Nephron (organoid): ENCODE results near the gene MACROD2.

Experiments used
- H3K27ac Mint-ChIP-seq, 3 experiments: 2 replicates each; pipeline ENCODE4 v1.8.0; 2020; ENCODE audit warnings: mixed read lengths in 3 of 3, mild to moderate bottlenecking in 2 of 3, moderate library complexity in 1 of 3
- H3K27me3 Mint-ChIP-seq: 2 replicates; pipeline ENCODE4 v1.8.0; 2021; ENCODE audit warnings: low read depth, mild to moderate bottlenecking, moderate library complexity, mixed read lengths
- H3K36me3 Mint-ChIP-seq: 2 replicates; pipeline ENCODE4 v1.8.0; 2020; ENCODE audit warnings: low read depth, mixed read lengths
- H3K4me1 Mint-ChIP-seq: 2 replicates; pipeline ENCODE4 v1.8.0; 2020; ENCODE audit warnings: mixed read lengths
- H3K4me3 Mint-ChIP-seq, 3 experiments: 2 replicates each; pipeline ENCODE4 v1.8.0; 2020; ENCODE audit warnings: mild to moderate bottlenecking in 3 of 3, mixed read lengths in 3 of 3, moderate library complexity in 2 of 3
- H3K9me3 Mint-ChIP-seq: 2 replicates; pipeline ENCODE4 v1.8.0; 2020; ENCODE audit warnings: mixed read lengths
- CTCF ChIP-seq, 3 experiments: fragments of 200-600 bp; sonication (generic); IDR thresholded peaks; one replicate each; pipeline ENCODE4 v1.5.0; 2021; ENCODE audit warnings: antibody characterized with exemption in 3 of 3; ENCODE audit not compliant: unreplicated experiment in 3 of 3

MACROD2 gene

GRCh38 chr20:16057651-16058050, 2062.3 kb downstream of the MACROD2 start:
- no peak overlapping the region for H3K27ac Mint-ChIP-seq
- H3K9me3 Mint-ChIP-seq = no peaks in the 10 kb centered on the region
- no peak overlapping the region for H3K4me3 Mint-ChIP-seq
- TF ChIP-seq CTCF (IDR thresholded peaks at IDR 0.05; ENCODE audit: unreplicated experiment in 3 of 3) = no peak
- H3K36me3 Mint-ChIP-seq = no peaks in the 10 kb centered on the region
- peaks cover 1% of the 10 kb centered on the region for H3K4me1 Mint-ChIP-seq
- no peaks in the 10 kb centered on the region for H3K27me3 Mint-ChIP-seq

GRCh38 chr20:16058268-16058667, 2063.0 kb downstream of the MACROD2 start:
- no peak overlapping the region for H3K4me3 Mint-ChIP-seq
- H3K36me3 Mint-ChIP-seq = no peaks in the 10 kb centered on the region
- H3K9me3 Mint-ChIP-seq = no peaks in the 10 kb centered on the region
- TF ChIP-seq CTCF (IDR thresholded peaks at IDR 0.05; ENCODE audit: unreplicated experiment in 3 of 3) = no peak
- no peaks in the 10 kb centered on the region for H3K27me3 Mint-ChIP-seq
- H3K27ac Mint-ChIP-seq = no peak overlapping the region
- peaks cover 8% of the 10 kb centered on the region for H3K4me1 Mint-ChIP-seq

GRCh38 chr20:16059841-16060240, 2064.5 kb downstream of the MACROD2 start:
- H3K27ac Mint-ChIP-seq = no peak overlapping the region

GRCh38 chr20:16061351-16061750, 2066.0 kb downstream of the MACROD2 start:
- H3K36me3 Mint-ChIP-seq = no peaks in the 10 kb centered on the region
- no peaks in the 10 kb centered on the region for H3K27me3 Mint-ChIP-seq
- no peak overlapping the region for H3K4me3 Mint-ChIP-seq
- no peaks in the 10 kb centered on the region for H3K9me3 Mint-ChIP-seq
- H3K27ac Mint-ChIP-seq = no peak overlapping the region
- TF ChIP-seq CTCF (IDR thresholded peaks at IDR 0.05; ENCODE audit: unreplicated experiment in 3 of 3) = no peak
- H3K4me1 Mint-ChIP-seq = peaks cover 35% of the 10 kb centered on the region

More at GRCh38 chr20:16059841-16060240, 2064.5 kb downstream of the MACROD2 start:
- peaks cover 22% of the 10 kb centered on the region for H3K4me1 Mint-ChIP-seq
- H3K4me3 Mint-ChIP-seq = no peak overlapping the region
- no peaks in the 10 kb centered on the region for H3K27me3 Mint-ChIP-seq
- H3K36me3 Mint-ChIP-seq = no peaks in the 10 kb centered on the region
- TF ChIP-seq CTCF (IDR thresholded peaks at IDR 0.05; ENCODE audit: unreplicated experiment in 3 of 3) = no peak
- no peaks in the 10 kb centered on the region for H3K9me3 Mint-ChIP-seq

GRCh38 chr20:16062661-16063581, 2067.6 kb downstream of the MACROD2 start:
- H3K27me3 Mint-ChIP-seq = no peaks in the 10 kb centered on the region
- no peak for TF ChIP-seq CTCF (IDR thresholded peaks at IDR 0.05; ENCODE audit: unreplicated experiment in 3 of 3)
- H3K9me3 Mint-ChIP-seq = no peaks in the 10 kb centered on the region
- H3K27ac Mint-ChIP-seq = peak overlapping the region in 2 of 3 experiments; percentile 8 to 32
- no peak overlapping the region for H3K4me3 Mint-ChIP-seq
- peaks cover 41% of the 10 kb centered on the region for H3K4me1 Mint-ChIP-seq
- H3K36me3 Mint-ChIP-seq = no peaks in the 10 kb centered on the region

- no peak for TF ChIP-seq CTCF (IDR thresholded peaks at IDR 0.05; ENCODE audit: unreplicated experiment in 3 of 3)
- Mint-ChIP-seq H3K9me3 (no peaks in the 10 kb centered on the region), H3K27ac (no peak overlapping the region), H3K27me3 (no peaks in the 10 kb centered on the region), H3K36me3 (no peaks in the 10 kb centered on the region), H3K4me1 (peaks cover 45% of the 10 kb centered on the region), H3K4me3 (no peak overlapping the region)
Observed at GRCh38 chr20:16063881-16064280, 2068.6 kb downstream of the MACROD2 start.
